Thyroid gland (tissue), 4 donors: ENCODE data around the gene HTR3E.

Source experiments
- POLR2A ChIP-seq, 2 donors: fragments of 450-650 bp; IDR thresholded peaks; one replicate each; pipeline ENCODE4 v1.6.1; 2017; ENCODE audit warnings: antibody characterized with exemption in 2 of 2, mild to moderate bottlenecking in 2 of 2, moderate library complexity in 1 of 2
- TF ChIP-seq, protein P1 (sequence below), 6 experiments: fragments of 200-600 bp in 3 of 6; fragments of 450-650 bp in 3 of 6; sonication (generic) in 3 of 6; IDR thresholded peaks; one replicate each; pipeline ENCODE4 v1.5.1; 2016 to 2019; ENCODE audit warnings: antibody characterized with exemption in 6 of 6, mild to moderate bottlenecking in 2 of 6, inconsistent platforms in 1 of 6, moderate library complexity in 1 of 6

DNA sequence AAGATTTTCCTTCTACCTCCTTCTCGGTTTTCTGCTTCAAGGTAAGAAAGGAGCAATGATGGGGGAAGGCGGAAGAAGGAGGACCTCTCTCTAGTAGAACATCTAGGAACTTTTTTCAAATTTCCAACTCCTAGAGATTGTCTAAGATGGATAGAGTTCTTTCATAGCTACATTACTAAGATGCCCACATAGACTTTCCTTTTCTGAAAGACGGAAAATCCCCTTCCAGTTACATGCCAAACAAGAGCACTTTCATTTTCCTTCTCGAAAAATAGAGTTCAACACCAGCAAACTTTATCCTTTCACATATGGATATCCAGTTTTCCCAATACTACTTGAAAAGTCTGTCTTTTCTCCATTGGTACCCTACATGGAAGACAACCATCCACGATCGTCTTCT is 692 bp downstream of the HTR3E start:
- TF ChIP-seq, protein P1, sequence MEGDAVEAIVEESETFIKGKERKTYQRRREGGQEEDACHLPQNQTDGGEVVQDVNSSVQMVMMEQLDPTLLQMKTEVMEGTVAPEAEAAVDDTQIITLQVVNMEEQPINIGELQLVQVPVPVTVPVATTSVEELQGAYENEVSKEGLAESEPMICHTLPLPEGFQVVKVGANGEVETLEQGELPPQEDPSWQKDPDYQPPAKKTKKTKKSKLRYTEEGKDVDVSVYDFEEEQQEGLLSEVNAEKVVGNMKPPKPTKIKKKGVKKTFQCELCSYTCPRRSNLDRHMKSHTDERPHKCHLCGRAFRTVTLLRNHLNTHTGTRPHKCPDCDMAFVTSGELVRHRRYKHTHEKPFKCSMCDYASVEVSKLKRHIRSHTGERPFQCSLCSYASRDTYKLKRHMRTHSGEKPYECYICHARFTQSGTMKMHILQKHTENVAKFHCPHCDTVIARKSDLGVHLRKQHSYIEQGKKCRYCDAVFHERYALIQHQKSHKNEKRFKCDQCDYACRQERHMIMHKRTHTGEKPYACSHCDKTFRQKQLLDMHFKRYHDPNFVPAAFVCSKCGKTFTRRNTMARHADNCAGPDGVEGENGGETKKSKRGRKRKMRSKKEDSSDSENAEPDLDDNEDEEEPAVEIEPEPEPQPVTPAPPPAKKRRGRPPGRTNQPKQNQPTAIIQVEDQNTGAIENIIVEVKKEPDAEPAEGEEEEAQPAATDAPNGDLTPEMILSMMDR (IDR thresholded peaks at IDR 0.05): no peak
- TF ChIP-seq POLR2A (IDR thresholded peaks at IDR 0.05): no peak
